Stimulated activated effector memory CD8-positive, alpha-beta T cell treated with anti-CD3 and anti-CD28 coated beads, Interleukin-12 subunit alpha, Interleukin-12 subunit beta, amount 100 ng/mL, for 72 hours (primary cell): ENCODE measurements around the gene PIP4K2A.
A peak's percentile ranks its signal among the peaks of the same experiment; 100 is the strongest.

Experiments
- ATAC-seq: fragments of 150-1000 bp; cut with Tn5 transposase; 2 replicates; pipeline ENCODE4 v1.10.0; 2021
- DNase-seq, 2 donors: peaks; one replicate each; pipeline ENCODE4 v3.0.0; 2021 to 2022; ENCODE audit warnings: low spot score in 2 of 2
- H3K27ac Mint-ChIP-seq: one replicate; pipeline ENCODE4 v1.8.0; 2022; ENCODE audit warnings: mild to moderate bottlenecking, mixed read lengths
- H3K36me3 Mint-ChIP-seq: one replicate; pipeline ENCODE4 v1.8.0; 2022; ENCODE audit warnings: mild to moderate bottlenecking, mixed read lengths
- H3K4me1 Mint-ChIP-seq: one replicate; pipeline ENCODE4 v1.8.0; 2022; ENCODE audit warnings: mixed read lengths
- H3K4me3 Mint-ChIP-seq: one replicate; pipeline ENCODE4 v1.8.0; 2022; ENCODE audit warnings: mild to moderate bottlenecking, mixed read lengths
- H3K9me3 Mint-ChIP-seq: one replicate; pipeline ENCODE4 v1.8.0; 2022; ENCODE audit warnings: mixed read lengths

PIP4K2A gene

GRCh38 chr10:22621726-22622125 is 92.7 kb downstream of the PIP4K2A start:
- DNase-seq (no peak), ATAC-seq (no peak)
- peak overlapping the region; percentile 54 for H3K4me3 Mint-ChIP-seq
- no peaks in the 10 kb centered on the region for H3K9me3 Mint-ChIP-seq
- peak overlapping the region; percentile 93 for H3K27ac Mint-ChIP-seq
- H3K4me1 Mint-ChIP-seq, result peaks cover 95% of the 10 kb centered on the region
- no peaks in the 10 kb centered on the region for H3K36me3 Mint-ChIP-seq

- Mint-ChIP-seq H3K4me3 (peak overlapping the region; percentile 83), H3K9me3 (no peaks in the 10 kb centered on the region), H3K27ac (peak overlapping the region; percentile 93), H3K4me1 (peaks cover 91% of the 10 kb centered on the region), H3K36me3 (no peaks in the 10 kb centered on the region)
- DNase-seq (no peak), ATAC-seq (no peak)
Measured at GRCh38 chr10:22620929-22621328, 93.4 kb downstream of the PIP4K2A start.

GRCh38 chr10:22620140-22620857 is 94.1 kb downstream of the PIP4K2A start:
- Mint-ChIP-seq H3K27ac (peak overlapping the region; percentile 93), H3K36me3 (no peaks in the 10 kb centered on the region), H3K4me3 (peak overlapping the region; percentile 83), H3K4me1 (peaks cover 90% of the 10 kb centered on the region), H3K9me3 (no peaks in the 10 kb centered on the region)
- ATAC-seq (peak; percentile 86), DNase-seq (no peak)

- Mint-ChIP-seq H3K4me3 (peak overlapping the region; percentile 83), H3K9me3 (no peaks in the 10 kb centered on the region), H3K4me1 (peaks cover 86% of the 10 kb centered on the region), H3K36me3 (no peaks in the 10 kb centered on the region), H3K27ac (peak overlapping the region; percentile 93)
- ATAC-seq (no peak), DNase-seq (no peak)
Measured at GRCh38 chr10:22619101-22619500, 95.3 kb downstream of the PIP4K2A start.

GRCh38 chr10:22618078-22618785 is 96.1 kb downstream of the PIP4K2A start:
- no peaks in the 10 kb centered on the region for H3K36me3 Mint-ChIP-seq
- DNase-seq (peak in 1 of 2 donors; percentile 48), ATAC-seq (peak; percentile 3)
- H3K9me3 Mint-ChIP-seq, result no peaks in the 10 kb centered on the region
- H3K4me3 Mint-ChIP-seq, result peak overlapping the region; percentile 83
- H3K4me1 Mint-ChIP-seq, result peaks cover 86% of the 10 kb centered on the region
- peak overlapping the region; percentile 93 for H3K27ac Mint-ChIP-seq

- no peak for DNase-seq
- Mint-ChIP-seq H3K9me3 (no peaks in the 10 kb centered on the region), H3K4me3 (peak overlapping the region; percentile 83), H3K4me1 (peaks cover 86% of the 10 kb centered on the region), H3K27ac (peak overlapping the region; percentile 93), H3K36me3 (no peaks in the 10 kb centered on the region)
- ATAC-seq, result no peak
Measured at GRCh38 chr10:22617516-22617915, 96.9 kb downstream of the PIP4K2A start.

GRCh38 chr10:22617051-22617450 is 97.3 kb downstream of the PIP4K2A start:
- peak overlapping the region; percentile 93 for H3K27ac Mint-ChIP-seq
- H3K4me3 Mint-ChIP-seq, result peak overlapping the region; percentile 83
- no peak for ATAC-seq
- no peaks in the 10 kb centered on the region for H3K9me3 Mint-ChIP-seq
- peaks cover 86% of the 10 kb centered on the region for H3K4me1 Mint-ChIP-seq
- DNase-seq, result peak in 1 of 2 donors; percentile 40
- H3K36me3 Mint-ChIP-seq, result no peaks in the 10 kb centered on the region

GRCh38 chr10:22615819-22616499 is 98.4 kb downstream of the PIP4K2A start:
- DNase-seq, result no peak

GRCh38 chr10:22615101-22615500 is 99.3 kb downstream of the PIP4K2A start:
- peak overlapping the region; percentile 83 for H3K4me3 Mint-ChIP-seq
- no peaks in the 10 kb centered on the region for H3K9me3 Mint-ChIP-seq

More at GRCh38 chr10:22615819-22616499, 98.4 kb downstream of the PIP4K2A start:
- Mint-ChIP-seq H3K36me3 (peaks cover 6% of the 10 kb centered on the region), H3K9me3 (no peaks in the 10 kb centered on the region), H3K4me1 (peaks cover 86% of the 10 kb centered on the region), H3K27ac (peak overlapping the region; percentile 93), H3K4me3 (peak overlapping the region; percentile 83)
- peak; percentile 66 for ATAC-seq

GRCh38 chr10:22613011-22613410 is 101.4 kb downstream of the PIP4K2A start:
- Mint-ChIP-seq H3K4me3 (peak overlapping the region; percentile 83), H3K4me1 (peaks cover 83% of the 10 kb centered on the region), H3K27ac (peak overlapping the region; percentile 93), H3K9me3 (no peaks in the 10 kb centered on the region), H3K36me3 (peaks cover 33% of the 10 kb centered on the region)
- ATAC-seq (no peak), DNase-seq (no peak)

More at GRCh38 chr10:22615101-22615500, 99.3 kb downstream of the PIP4K2A start:
- peaks cover 14% of the 10 kb centered on the region for H3K36me3 Mint-ChIP-seq
- peak overlapping the region; percentile 93 for H3K27ac Mint-ChIP-seq
- H3K4me1 Mint-ChIP-seq, result peaks cover 86% of the 10 kb centered on the region
- ATAC-seq (no peak), DNase-seq (peak in 1 of 2 donors; percentile 38)

GRCh38 chr10:22612318-22612717 is 102.1 kb downstream of the PIP4K2A start:
- Mint-ChIP-seq H3K9me3 (no peaks in the 10 kb centered on the region), H3K36me3 (peaks cover 40% of the 10 kb centered on the region), H3K4me3 (peak overlapping the region; percentile 83), H3K4me1 (peaks cover 81% of the 10 kb centered on the region), H3K27ac (peak overlapping the region; percentile 93)
- peak; percentile 31 for ATAC-seq
- no peak for DNase-seq

GRCh38 chr10:22611425-22612115 is 102.8 kb downstream of the PIP4K2A start:
- ATAC-seq (peak; percentile 87), DNase-seq (no peak)
- Mint-ChIP-seq H3K4me1 (peaks cover 83% of the 10 kb centered on the region), H3K27ac (peak overlapping the region; percentile 93), H3K4me3 (peak overlapping the region; percentile 83), H3K9me3 (no peaks in the 10 kb centered on the region), H3K36me3 (peaks cover 47% of the 10 kb centered on the region)

- ATAC-seq, result no peak
- Mint-ChIP-seq H3K4me1 (peaks cover 83% of the 10 kb centered on the region), H3K36me3 (peaks cover 56% of the 10 kb centered on the region), H3K4me3 (peak overlapping the region; percentile 83), H3K9me3 (no peaks in the 10 kb centered on the region), H3K27ac (peak overlapping the region; percentile 93)
- DNase-seq, result no peak
Measured at GRCh38 chr10:22610610-22611009, 103.8 kb downstream of the PIP4K2A start.

GRCh38 chr10:22609719-22610465 is 104.5 kb downstream of the PIP4K2A start:
- Mint-ChIP-seq H3K27ac (peak overlapping the region; percentile 93), H3K4me1 (peaks cover 89% of the 10 kb centered on the region), H3K4me3 (peak overlapping the region; percentile 83), H3K36me3 (peaks cover 61% of the 10 kb centered on the region), H3K9me3 (no peaks in the 10 kb centered on the region)
- DNase-seq, result no peak
- no peak for ATAC-seq
